T47D (cell line): ENCODE measurements around the gene RALY.
A peak's percentile ranks its signal among the peaks of the same experiment; 100 is the strongest.

Experiments
- DNase-seq, 2 experiments: peaks; one replicate each; pipeline versions ENCODE4 v3.0.0 to v3.0.0-alpha.2; 2011 to 2012; ENCODE audit warnings: low read depth in 1 of 2, low spot score in 1 of 2
- JUND ChIP-seq: IDR thresholded peaks from 2 replicates; pipeline ENCODE4 v1.6.1; 2012; ENCODE audit warnings: low read depth
- in situ Hi-C: cut with HindIII; loops from 2 replicates; pipeline ENCODE4 v1.10.0; 2016; ENCODE audit warnings: low sequenced_read_pairs, low pct_unique_long_range_greater_than_20kb

The RALY gene

GRCh38 chr20:34070079-34070439 lies 76.3 kb downstream of the RALY start:
- in situ Hi-C loops = no loop called here
- no peak for DNase-seq
- no peak for TF ChIP-seq JUND

GRCh38 chr20:34070859-34071258 lies 77.1 kb downstream of the RALY start:
- in situ Hi-C loops = no loop called here
- TF ChIP-seq JUND = no peak
- no peak for DNase-seq

GRCh38 chr20:34072076-34072475 lies 78.4 kb downstream of the RALY start:
- in situ Hi-C loops = no loop called here
- DNase-seq = no peak
- TF ChIP-seq JUND = no peak

- TF ChIP-seq JUND = no peak
- no peak for DNase-seq
- in situ Hi-C loops = no loop called here
These were observed 79.1 kb downstream of the RALY start for GRCh38 chr20:34072778-34073177.

- in situ Hi-C loops = no loop called here
- DNase-seq = no peak
- no peak for TF ChIP-seq JUND
These were observed 80.5 kb downstream of the RALY start for GRCh38 chr20:34074101-34074760.

- DNase-seq = no peak
- in situ Hi-C loops = no loop called here
- TF ChIP-seq JUND = no peak
These were observed 81.9 kb downstream of the RALY start for GRCh38 chr20:34075647-34076046.

- DNase-seq = no peak
- no peak for TF ChIP-seq JUND
- in situ Hi-C loops = no loop called here
These were observed 83.2 kb downstream of the RALY start for GRCh38 chr20:34076952-34077351.

- in situ Hi-C loops = no loop called here
These were observed 84.8 kb downstream of the RALY start for GRCh38 chr20:34078540-34078939.

GRCh38 chr20:34079818-34080217 lies 86.1 kb downstream of the RALY start:
- no peak for DNase-seq
- TF ChIP-seq JUND = no peak
- in situ Hi-C loops = no loop called here

More at GRCh38 chr20:34078540-34078939, 84.8 kb downstream of the RALY start:
- DNase-seq = no peak
- TF ChIP-seq JUND = no peak

GRCh38 chr20:34082232-34082887 lies 88.6 kb downstream of the RALY start:
- DNase-seq = no peak
- in situ Hi-C loops = no loop called here
- no peak for TF ChIP-seq JUND

- peak in 1 of 2 experiments; percentile 47 for DNase-seq
- in situ Hi-C loops = no loop called here
- no peak for TF ChIP-seq JUND
These were observed 89.4 kb downstream of the RALY start for GRCh38 chr20:34083137-34083536.

- no peak for TF ChIP-seq JUND
- no peak for DNase-seq
- in situ Hi-C loops = no loop called here
These were observed 90.1 kb downstream of the RALY start for GRCh38 chr20:34083781-34084180.

GRCh38 chr20:34084227-34084923 lies 90.7 kb downstream of the RALY start:
- no peak for TF ChIP-seq JUND
- DNase-seq = no peak
- in situ Hi-C loops = no loop called here

GRCh38 chr20:34085544-34086040 lies 91.9 kb downstream of the RALY start:
- TF ChIP-seq JUND = no peak
- in situ Hi-C loops = no loop called here

More at GRCh38 chr20:34085544-34086040, 91.9 kb downstream of the RALY start:
- no peak for DNase-seq
